Right atrium auricular region (tissue), 2 donors: ENCODE data around the gene PIAS1. TPM values are rescaled to one million over a fixed set of nuclear protein-coding genes. Genes with fewer than 3 reads are reported as not detected.

Source experiments
- DNase-seq: peaks from one replicate; pipeline ENCODE4 v3.0.0-alpha.2; 2019; ENCODE audit warnings: low spot score
- H3K27ac ChIP-seq, 2 donors: fragments of 200-600 bp; sonication (generic); 1 replicate in 1 of 2; 2 replicates in 1 of 2; pipeline ENCODE4 v1.5.1; 2016 to 2019
- H3K27me3 ChIP-seq, 2 donors: fragments of 200-600 bp; sonication (generic); one replicate each; pipeline versions ENCODE4 v1.5.1 to v1.6.0; 2017 to 2019
- H3K36me3 ChIP-seq: fragments of 200-600 bp; sonication (generic); one replicate; pipeline ENCODE4 v1.5.1; 2016
- H3K4me1 ChIP-seq, 2 donors: fragments of 200-600 bp; sonication (generic); one replicate each; pipeline versions ENCODE4 v1.5.1 to v1.6.0; 2017 to 2019
- H3K4me3 ChIP-seq, 2 donors: fragments of 200-600 bp; sonication (generic); 1 replicate in 1 of 2; 2 replicates in 1 of 2; pipeline ENCODE4 v1.5.1; 2017 to 2019; ENCODE audit warnings: mild to moderate bottlenecking in 1 of 2, moderate library complexity in 1 of 2
- H3K9me3 ChIP-seq, 2 donors: fragments of 200-600 bp; sonication (generic); one replicate each; pipeline ENCODE4 v1.5.1; 2019
- CTCF ChIP-seq, 2 donors: fragments of 200-600 bp; sonication (generic); IDR thresholded peaks; one replicate each; pipeline ENCODE4 v1.5.1; 2019; ENCODE audit warnings: antibody characterized with exemption in 2 of 2
- total RNA-seq, 2 donors: library from RNA; depleted of rRNA; stranded (reverse); fragments of >200 nt; gene quantifications; one replicate each; pipeline ENCODE4 v1.1.0, GENCODE V29; 2016

The PIAS1 gene
- total RNA-seq, 2 donors from 2014 or later: 24.5 to 26.7 TPM

- H3K27me3 ChIP-seq: no peaks in the 10 kb centered on the region
- no peak for TF ChIP-seq CTCF (IDR thresholded peaks at IDR 0.05)
- H3K4me3 ChIP-seq: no peak overlapping the region
- H3K4me1 ChIP-seq: peaks cover 0 to 53% of the 10 kb centered on the region in 2 donors
- no peak for DNase-seq
- no peaks in the 10 kb centered on the region for H3K36me3 ChIP-seq
- no peaks in the 10 kb centered on the region for H3K9me3 ChIP-seq
- H3K27ac ChIP-seq: no peak overlapping the region
Measured at GRCh38 chr15:68075764-68076385, 21.8 kb downstream of the PIAS1 start.

GRCh38 chr15:68078365-68078764, 24.2 kb downstream of the PIAS1 start:
- H3K9me3 ChIP-seq: no peaks in the 10 kb centered on the region
- no peak overlapping the region for H3K4me3 ChIP-seq
- H3K4me1 ChIP-seq: peaks cover 0 to 78% of the 10 kb centered on the region in 2 donors
- H3K36me3 ChIP-seq: no peaks in the 10 kb centered on the region
- TF ChIP-seq CTCF (IDR thresholded peaks at IDR 0.05): no peak
- H3K27me3 ChIP-seq: no peaks in the 10 kb centered on the region
- DNase-seq: no peak
- H3K27ac ChIP-seq: no peak overlapping the region

- DNase-seq: no peak
- Histone ChIP-seq H3K9me3 (no peaks in the 10 kb centered on the region), H3K27ac (no peak overlapping the region), H3K4me1 (peaks cover 0 to 90% of the 10 kb centered on the region in 2 donors), H3K4me3 (no peak overlapping the region), H3K27me3 (no peaks in the 10 kb centered on the region), H3K36me3 (no peaks in the 10 kb centered on the region)
- no peak for TF ChIP-seq CTCF (IDR thresholded peaks at IDR 0.05)
Measured at GRCh38 chr15:68080334-68080733, 26.2 kb downstream of the PIAS1 start.

GRCh38 chr15:68080783-68081182, 26.7 kb downstream of the PIAS1 start:
- no peak for TF ChIP-seq CTCF (IDR thresholded peaks at IDR 0.05)
- Histone ChIP-seq H3K4me3 (no peak overlapping the region), H3K9me3 (no peaks in the 10 kb centered on the region), H3K27ac (no peak overlapping the region), H3K27me3 (no peaks in the 10 kb centered on the region), H3K36me3 (no peaks in the 10 kb centered on the region), H3K4me1 (peaks cover 0 to 88% of the 10 kb centered on the region in 2 donors)
- no peak for DNase-seq

- H3K36me3 ChIP-seq: peaks cover 7% of the 10 kb centered on the region
- H3K9me3 ChIP-seq: no peaks in the 10 kb centered on the region
- TF ChIP-seq CTCF (IDR thresholded peaks at IDR 0.05): no peak
- H3K27ac ChIP-seq: no peak overlapping the region
- no peak overlapping the region for H3K4me3 ChIP-seq
- no peaks in the 10 kb centered on the region for H3K27me3 ChIP-seq
- DNase-seq: no peak
- H3K4me1 ChIP-seq: peaks cover 0 to 75% of the 10 kb centered on the region in 2 donors
Measured at GRCh38 chr15:68081869-68082505, 27.9 kb downstream of the PIAS1 start.
